ENCODE data around the gene LMX1B.

The LMX1B gene

DNA sequence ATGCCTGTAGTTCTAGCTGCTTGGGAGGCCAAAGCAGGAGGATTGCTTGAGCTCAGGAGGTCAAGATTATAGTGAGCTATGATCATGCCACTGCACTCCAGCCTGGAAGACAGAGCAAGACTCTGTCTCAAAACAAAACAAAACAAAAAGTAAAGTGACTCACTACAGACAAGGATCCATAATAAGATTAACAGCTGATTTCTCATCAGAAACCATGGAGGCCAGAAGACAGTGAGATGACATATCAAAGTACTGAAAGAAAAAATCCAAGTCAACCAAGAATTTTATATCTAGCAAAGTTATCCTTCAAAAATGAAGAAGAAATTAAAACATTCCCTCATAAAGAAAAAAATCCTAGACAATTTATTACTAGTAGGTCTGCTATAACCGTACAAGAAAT, 121.8 kb downstream of the LMX1B start (continued):
- TF ChIP-seq PPARA (CRISPR knock-in tag; IDR thresholded peaks at IDR 0.05; ENCODE audit: borderline replicate concordance) (no peak), SNAI2 (CRISPR knock-in tag; IDR thresholded peaks at IDR 0.05) (no peak), OSR1 (CRISPR knock-in tag; IDR thresholded peaks at IDR 0.05) (no peak), BACH2 (CRISPR knock-in tag; IDR thresholded peaks at IDR 0.05; ENCODE audit: borderline replicate concordance) (no peak), ARNTL (CRISPR knock-in tag; IDR thresholded peaks at IDR 0.05; ENCODE audit: borderline replicate concordance, low read depth) (no peak), GLIS3 (CRISPR knock-in tag; IDR thresholded peaks at IDR 0.05) (no peak), ZNF70 (CRISPR knock-in tag; IDR thresholded peaks at IDR 0.05) (no peak), ZNF8 (CRISPR knock-in tag; IDR thresholded peaks at IDR 0.05) (no peak), POU6F1 (CRISPR knock-in tag; IDR thresholded peaks at IDR 0.05; ENCODE audit: borderline replicate concordance, low read depth) (no peak), ZNF565 (CRISPR knock-in tag; conservative IDR thresholded peaks at IDR 0.05; ENCODE audit: low read depth) (no peak), RARB (CRISPR knock-in tag; IDR thresholded peaks at IDR 0.05) (no peak), TCF4 (CRISPR knock-in tag; IDR thresholded peaks at IDR 0.05; ENCODE audit: borderline replicate concordance) (no peak), TOX (CRISPR knock-in tag; IDR thresholded peaks at IDR 0.05; ENCODE audit: borderline replicate concordance) (no peak)

- ATAC-seq: no peak
- TF ChIP-seq ESRRG (CRISPR knock-in tag; IDR thresholded peaks at IDR 0.05): no peak
- TF ChIP-seq BACH2 (CRISPR knock-in tag; IDR thresholded peaks at IDR 0.05; ENCODE audit: borderline replicate concordance): no peak
- TF ChIP-seq CREB5 (CRISPR knock-in tag; IDR thresholded peaks at IDR 0.05; ENCODE audit: low read depth): no peak
- no peak for TF ChIP-seq POU6F1 (CRISPR knock-in tag; IDR thresholded peaks at IDR 0.05; ENCODE audit: borderline replicate concordance, low read depth)
- TF ChIP-seq CSDC2 (CRISPR knock-in tag; IDR thresholded peaks at IDR 0.05): no peak
- no peak for TF ChIP-seq TOX (CRISPR knock-in tag; IDR thresholded peaks at IDR 0.05; ENCODE audit: borderline replicate concordance)
- no peak for TF ChIP-seq GLIS3 (CRISPR knock-in tag; IDR thresholded peaks at IDR 0.05)
- TF ChIP-seq ZNF565 (CRISPR knock-in tag; conservative IDR thresholded peaks at IDR 0.05; ENCODE audit: low read depth): no peak
- no peak for TF ChIP-seq TCF4 (CRISPR knock-in tag; IDR thresholded peaks at IDR 0.05; ENCODE audit: borderline replicate concordance)
- TF ChIP-seq SNAI2 (CRISPR knock-in tag; IDR thresholded peaks at IDR 0.05): no peak
- TF ChIP-seq ZFP30 (CRISPR knock-in tag; IDR thresholded peaks at IDR 0.05): no peak
- TF ChIP-seq OSR1 (CRISPR knock-in tag; IDR thresholded peaks at IDR 0.05): no peak
- no peak for TF ChIP-seq ZFP3 (CRISPR knock-in tag; IDR thresholded peaks at IDR 0.05)
- no peak for TF ChIP-seq RARB (CRISPR knock-in tag; IDR thresholded peaks at IDR 0.05)
- TF ChIP-seq PPARA (CRISPR knock-in tag; IDR thresholded peaks at IDR 0.05; ENCODE audit: borderline replicate concordance): no peak
- TF ChIP-seq TSHZ2 (CRISPR knock-in tag; IDR thresholded peaks at IDR 0.05): no peak
- TF ChIP-seq ZNF70 (CRISPR knock-in tag; IDR thresholded peaks at IDR 0.05): no peak
These were observed 124.8 kb downstream of the LMX1B start for GRCh38 chr9:126738553-126738952.

DNA sequence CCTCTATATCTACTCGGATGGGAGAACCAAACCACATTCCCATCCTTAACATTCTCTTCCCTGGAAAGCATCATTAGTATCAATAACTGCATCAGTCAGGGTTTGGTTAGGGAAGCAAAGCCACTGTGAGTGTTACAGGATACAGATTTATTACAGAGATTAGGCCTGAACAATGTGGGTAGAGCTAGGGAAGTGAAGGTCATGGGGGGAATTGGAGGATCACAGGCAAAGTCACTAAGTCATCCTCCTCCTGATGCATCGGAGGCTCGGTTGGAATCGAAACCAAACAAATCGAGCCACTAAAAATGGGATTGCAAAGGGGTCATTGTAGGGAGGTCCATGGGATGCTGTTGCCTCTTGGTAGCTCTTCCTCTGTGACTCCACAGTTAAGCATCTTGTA, 129.3 kb downstream of the LMX1B start:
- TF ChIP-seq SNAI2 (CRISPR knock-in tag; IDR thresholded peaks at IDR 0.05) (no peak), ESRRG (CRISPR knock-in tag; IDR thresholded peaks at IDR 0.05) (no peak)
- ATAC-seq: no peak

- no peak for ATAC-seq
- TF ChIP-seq ZFP3 (CRISPR knock-in tag; IDR thresholded peaks at IDR 0.05): no peak
These were observed 132.1 kb downstream of the LMX1B start for GRCh38 chr9:126745574-126746411.

Data from SK-N-SH treated with all-trans-retinoic acid at 6 μM for 48 hours (cell line).